ENCODE data around the gene TMEM187.

Gene TMEM187

DNA sequence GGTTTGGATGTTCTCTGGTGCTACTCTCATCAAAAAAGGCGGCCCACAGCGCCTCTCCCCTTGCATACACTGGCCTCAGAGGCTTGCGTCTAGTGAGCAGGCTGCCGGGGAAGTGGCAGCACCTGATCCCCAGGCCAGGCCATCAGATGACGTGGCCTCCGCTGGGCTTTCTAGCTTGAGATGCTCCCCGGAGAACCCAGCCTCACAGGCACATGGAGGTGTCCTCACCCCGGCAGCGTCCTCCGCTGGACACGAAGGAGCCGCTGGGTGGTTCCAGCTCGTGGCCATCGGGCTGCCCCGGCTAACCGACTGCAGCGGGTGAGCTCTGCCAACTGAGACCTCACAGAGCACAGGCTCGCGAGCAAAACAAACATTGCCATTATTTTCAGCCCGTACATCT, 34.4 kb downstream of the TMEM187 start:
- no peak for DNase-seq

DNA sequence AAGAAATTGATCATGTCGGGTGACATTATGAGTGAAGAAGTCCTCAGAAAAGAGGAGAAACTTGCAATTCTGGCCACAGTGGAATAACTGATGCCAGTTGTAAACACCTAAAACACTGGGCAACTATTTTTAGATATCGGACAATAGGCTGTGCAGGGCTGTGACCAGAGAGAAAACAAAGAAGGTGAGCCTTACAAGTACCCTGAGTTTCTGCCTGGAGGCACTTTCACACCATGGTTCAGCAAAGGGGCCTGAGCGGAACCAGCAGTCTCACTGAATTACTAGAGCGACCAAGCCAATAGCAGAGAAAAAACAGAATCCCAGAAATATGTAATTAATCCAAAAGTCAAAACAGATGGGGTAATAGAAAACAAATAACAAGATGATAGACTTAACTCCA, 36.0 kb downstream of the TMEM187 start:
- DNase-seq: no peak

DNA sequence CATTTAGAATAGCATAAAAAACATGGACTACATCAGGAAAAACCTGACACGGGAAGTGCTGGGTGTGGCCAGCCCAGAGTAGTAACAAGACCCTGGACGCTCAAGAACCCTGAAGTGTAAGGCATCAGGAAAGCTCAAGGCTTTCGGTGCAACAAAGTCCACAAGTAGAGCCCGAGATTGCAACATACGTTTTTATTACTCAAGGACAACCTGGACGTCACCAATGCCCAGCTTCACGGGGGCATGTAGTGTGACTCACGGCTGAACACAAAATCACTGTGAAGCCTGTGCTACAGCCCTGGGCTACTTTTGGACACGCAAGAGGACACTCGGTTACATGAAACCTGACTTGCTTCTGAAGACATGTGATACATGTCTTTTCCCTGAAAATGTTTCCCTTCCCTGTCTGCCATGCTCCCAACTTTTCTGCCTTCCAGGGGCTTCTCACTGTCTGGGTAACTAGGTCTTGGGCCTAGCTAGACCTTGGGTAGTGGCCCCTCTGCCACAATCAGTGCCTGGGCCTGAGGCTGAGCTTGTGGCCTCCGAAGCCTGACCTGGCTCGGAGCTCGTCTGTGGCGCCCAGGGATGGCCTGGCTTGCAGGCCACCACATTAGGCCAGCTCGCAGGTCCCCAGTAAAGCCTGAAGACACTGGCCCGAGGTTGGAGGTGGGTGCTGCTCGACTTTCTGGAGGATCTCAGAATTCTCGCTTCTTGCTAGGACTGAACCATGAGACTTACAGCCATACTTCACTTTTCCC, 38.0 kb downstream of the TMEM187 start:
- no peak for DNase-seq

DNA sequence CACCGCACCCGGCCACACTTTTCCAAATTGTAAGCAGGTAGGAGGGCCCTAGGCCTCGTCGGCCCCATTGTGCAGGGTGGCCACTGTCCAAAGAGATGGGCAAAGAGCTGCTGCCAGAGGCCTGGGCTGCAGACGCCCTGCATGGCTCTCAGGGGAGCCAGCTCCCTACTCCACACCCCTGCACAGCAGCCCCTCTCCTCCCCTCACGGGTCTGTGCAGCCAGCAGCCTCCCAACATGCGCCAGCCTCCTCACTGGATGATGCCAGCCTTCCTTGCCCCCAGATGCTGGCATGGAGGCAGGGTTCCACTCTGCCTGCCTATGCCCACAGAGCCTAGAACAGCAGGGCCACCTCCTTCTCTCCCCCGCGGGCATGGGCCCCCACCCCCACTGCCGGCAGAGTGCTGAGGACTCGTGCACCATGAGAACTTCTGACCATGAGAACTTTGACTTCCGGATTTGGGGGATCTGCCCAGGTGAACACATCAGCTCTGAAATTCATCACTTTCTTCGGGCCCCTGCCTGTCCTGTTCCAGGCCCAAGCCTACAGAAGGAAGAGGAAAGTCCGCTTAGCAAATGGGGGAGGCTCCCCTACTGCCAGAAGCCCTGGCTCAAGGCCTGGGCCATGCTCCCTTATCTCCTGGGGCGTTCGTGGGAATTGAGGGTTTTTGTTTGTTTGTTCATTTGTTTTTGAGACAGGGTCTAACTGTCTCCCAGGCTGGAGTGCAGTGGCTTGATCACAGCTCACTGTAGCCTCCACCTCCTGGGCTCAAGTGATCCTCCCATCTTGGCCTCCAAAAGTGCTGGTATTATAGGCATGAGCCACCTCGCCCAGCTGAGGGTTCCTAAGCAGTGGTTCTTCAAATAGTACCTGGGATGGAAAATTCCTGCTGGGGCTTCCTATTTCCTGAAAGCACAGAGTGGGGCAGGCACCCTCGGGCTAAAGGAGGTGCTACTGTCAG, 39.1 kb downstream of the TMEM187 start:
- no peak for DNase-seq

DNA sequence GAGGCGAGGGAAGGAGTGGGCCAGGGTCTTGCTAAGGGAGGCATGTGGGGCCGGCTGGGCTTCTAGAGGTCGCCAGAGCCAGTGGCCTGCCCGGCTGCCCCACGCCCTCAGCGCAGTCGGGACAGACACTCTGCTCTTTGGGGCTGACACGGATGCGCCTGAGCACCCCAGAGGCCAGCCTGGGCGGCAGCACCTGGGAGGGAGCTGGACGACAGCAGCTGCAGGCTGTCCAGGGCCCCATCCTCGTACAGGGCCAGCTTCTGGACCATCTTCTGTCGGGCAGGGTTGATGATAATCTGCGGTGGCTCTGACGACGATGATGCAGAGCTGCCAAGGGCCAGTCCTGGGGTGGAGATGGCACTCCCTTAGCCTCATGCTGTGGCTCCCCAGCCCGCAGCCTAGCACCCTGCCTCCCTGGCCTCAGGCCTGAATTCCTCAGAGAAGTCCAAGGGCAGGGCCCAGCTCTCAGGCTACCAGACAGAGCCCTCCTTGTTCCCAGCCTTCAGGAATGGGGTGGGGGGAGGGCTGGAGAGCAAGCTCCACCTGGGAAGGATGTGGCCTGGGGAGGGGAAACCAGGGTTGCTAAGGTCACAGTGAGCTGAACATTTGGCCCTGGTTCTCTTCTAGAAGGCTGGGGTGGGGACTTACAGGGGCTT, 39.9 kb downstream of the TMEM187 start:
- DNase-seq: no peak

DNA sequence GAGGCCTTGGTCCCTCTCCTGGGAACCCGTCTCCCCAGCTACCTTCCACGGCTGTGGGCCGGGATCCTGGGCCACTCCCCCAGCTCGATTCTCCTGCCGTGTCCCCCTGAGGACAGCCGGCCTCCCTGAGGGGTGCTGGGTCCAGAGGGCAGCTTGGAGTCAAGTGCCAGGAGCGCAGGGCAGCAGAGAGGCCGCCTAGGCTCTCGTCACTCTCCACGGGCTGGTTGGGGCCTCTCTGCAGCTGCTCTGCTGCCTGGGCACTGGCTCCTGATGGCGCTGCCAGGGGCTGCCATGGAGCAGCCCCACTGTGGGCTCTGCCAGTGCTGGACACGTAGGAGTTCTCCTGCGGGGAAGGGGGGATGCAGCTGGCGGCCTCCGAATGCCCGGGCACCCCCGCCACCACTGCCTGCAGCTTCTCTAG, 40.5 kb downstream of the TMEM187 start:
- DNase-seq: no peak

DNA sequence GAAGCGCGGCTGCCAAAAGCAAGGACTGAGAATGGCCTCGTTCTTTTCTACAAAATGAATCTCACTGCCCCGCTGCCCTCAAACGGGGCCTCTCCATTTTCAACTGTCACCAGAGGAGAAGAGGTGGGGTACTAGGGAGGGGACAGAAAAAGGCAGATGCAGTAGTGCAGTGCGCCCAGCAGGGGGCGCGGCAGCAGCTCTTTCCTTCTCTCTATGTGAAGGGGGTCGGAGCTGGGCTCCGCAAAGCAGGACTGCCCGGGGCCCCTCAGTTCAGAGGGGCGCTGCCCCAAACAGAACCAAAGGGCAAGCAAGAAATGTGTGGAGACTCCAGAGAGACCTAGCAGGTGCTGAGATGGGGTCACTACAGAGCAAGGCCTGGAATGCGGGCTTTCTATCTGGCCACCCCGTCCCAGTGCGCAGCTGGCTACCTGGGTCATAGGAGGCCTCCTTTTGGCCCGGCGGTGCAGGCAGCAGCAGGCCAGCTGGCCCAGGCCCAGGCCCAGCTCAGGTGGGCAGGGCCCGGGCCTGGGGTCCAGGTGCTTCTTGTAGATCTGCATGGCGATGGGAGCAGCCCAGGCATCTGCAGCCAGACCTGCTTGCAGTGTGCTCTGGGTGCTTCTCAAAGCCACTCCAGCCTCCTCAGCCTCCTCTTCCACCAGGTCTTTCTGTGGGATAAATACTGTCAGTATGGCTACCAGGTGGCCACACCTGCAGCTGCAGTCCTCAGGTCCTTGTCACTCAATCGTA, 41.2 kb downstream of the TMEM187 start:
- peak; percentile 41 for DNase-seq

DNA sequence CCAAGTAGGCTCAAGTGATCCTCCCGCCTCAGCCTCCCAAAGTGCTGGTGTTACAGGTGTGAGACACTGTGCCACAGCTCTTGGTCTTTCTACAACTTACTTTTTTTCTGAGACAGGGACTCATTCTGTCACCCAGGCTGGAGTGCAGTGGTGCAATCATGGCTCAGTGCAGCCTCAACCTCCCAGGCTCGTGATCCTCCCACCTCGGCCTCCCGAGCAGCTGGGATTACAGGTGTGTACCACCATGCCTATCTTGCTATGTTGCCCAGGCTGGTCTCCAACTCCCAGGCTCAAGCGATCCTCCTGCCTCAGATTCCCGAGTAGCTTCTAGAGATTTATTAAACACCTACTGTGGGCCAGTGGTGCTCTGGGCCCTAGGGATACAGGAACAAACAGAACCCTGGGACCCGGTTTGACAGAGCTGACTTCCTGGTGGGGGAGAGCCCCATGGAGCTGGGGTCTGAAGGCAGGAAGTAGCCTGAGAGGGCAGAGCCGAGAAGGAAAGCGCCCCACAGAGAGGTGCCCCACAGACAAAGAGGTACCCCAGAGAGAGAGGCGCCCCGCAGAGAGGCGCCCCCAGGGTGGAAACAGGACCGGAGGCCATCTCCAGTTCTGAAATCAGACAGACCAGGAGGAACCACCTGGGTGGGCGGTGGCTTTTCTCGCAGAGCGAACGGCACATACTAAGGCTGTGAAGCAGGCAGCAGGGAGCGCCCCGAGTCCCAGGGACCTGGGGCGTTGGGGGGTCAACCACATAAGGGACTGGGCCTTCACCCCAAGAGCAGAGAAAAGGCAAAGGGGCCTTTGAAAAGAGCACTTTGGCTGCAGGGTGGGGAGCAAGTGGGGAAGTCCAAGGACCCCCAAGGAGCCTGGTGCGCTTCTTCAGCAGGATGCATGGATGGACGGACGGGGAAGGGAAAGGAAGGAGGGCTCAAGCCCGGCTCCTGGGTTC, 42.2 kb downstream of the TMEM187 start:
- no peak for DNase-seq

DNA sequence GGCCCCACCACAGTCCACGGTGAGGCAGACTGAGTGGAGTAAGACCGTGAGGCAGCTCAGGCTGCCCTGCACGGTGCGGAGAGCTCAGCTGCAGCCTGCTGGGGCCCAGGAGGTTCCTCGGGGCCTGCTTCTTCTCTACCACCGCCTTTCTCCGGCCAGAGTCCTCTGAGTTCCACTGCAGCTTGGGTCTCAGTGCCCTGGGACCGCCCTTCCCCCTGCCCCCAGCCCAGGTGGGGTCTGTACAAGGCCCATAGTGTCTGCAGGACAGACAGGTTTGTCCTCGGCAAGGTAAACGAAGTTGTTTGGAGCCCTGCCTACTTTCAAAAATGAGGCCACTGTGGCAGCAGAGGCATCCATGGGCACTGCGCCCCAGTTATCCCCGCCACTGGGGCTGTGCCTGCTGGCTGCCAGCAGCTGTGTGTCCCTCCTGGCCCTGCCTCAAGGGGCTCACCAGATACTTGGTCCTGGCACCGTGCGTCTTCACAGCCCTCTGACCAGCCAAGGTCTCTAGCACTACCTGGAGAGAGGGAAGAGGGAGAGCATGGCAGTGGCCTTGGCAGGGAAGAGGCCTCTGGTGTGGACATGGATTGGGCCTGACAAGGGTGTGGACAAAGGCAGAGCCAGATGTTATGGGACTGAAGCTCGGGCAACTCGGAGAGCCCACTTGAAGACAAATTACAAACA, 43.2 kb downstream of the TMEM187 start:
- no peak for DNase-seq

DNA sequence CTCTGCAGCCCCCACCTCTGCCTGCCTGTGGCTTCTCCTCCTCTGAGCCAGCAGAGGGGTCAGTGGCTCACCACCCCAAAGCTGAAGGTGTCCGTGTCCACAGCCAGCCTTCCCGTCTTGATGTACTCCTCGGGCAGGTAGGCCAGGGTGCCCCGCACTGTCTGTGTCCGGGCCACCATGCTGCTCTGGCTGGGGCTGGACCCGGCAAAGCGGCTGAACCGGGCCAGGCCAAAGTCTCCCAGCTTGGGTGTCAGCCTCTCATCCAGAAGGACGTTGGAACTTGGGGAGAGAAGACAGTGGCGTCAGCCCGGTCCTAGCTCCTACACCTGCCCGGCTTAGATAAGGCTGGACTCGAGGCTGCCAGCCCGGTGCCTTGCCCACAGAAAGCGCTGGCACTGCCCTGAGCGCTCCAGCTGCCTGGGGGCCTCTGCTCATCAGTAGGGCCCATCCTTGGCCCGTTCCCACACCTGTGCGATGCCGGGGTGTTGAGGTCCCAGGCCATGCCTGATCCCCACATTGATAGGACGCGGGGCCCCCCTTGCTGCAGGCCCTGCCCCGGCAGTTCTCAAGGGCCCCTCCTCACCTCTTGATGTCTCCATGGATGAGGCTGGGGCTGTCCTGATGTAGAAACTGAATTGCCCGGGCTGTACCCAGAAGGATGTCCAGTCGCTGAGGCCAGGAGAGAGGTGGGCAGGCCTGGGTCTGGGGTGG, 44.0 kb downstream of the TMEM187 start:
- no peak for DNase-seq

DNA sequence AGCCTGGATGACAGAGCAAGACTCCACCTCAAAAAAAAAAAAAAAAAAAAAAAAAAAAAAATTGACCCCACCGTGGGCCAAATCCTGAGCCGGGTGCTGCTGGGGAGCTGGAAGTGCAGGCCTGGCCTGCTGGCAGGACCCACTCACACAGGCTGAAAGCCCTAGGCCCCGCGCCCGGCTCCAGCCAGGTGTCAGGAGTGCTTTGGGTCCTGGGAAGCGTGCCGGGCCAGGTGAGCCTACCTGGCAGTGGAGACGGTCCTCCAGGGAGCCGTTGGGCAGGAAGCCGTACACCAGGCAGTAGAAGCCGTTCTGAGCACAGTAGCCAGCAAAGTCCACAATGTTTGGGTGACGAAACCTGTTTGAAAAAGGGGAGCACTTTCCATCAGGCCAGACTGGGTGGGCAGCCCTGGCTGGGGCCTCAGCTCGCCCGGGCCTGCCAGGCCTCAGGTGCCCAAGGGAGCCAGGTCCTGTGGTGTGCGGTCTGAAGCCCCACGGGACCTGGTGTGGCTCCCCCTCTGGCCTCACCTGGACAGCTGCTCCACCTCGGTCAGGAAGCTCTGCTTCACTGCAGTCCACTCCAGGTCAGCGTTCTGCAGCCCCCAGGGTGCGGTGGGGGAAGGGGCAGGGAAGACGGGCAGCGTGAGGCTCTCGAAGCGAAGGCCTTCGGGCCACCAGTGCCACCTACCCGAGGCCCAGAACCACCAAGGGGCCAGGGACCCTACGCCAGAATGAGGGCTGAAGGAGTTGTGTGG, 45.4 kb downstream of the TMEM187 start:
- no peak for DNase-seq

DNA sequence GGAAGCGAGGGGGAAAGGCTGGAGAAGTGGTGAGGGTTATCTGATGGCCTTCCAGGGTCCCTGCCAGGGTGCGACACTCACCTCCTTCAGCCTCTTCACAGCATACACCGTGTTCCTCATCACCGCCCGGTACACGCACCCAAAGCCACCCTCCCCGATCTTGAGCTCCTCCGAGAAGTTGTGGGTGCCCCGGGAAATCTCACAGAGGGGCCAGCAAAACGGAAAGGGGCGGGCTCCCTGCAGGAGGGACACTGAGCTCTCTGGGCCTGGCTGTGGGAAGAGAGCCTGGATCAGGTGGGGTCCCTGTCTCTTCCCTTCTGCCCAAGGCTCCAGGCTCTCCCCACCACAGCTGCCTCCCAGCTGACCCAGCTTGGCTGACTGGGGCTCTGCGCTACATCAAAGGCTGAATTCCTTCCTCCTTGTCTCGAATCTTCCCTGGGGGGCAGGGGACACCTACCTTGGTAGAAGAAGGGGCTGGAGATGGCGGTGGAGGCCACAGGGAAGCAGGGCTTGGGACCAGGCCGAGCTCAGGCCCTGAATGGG, 46.0 kb downstream of the TMEM187 start:
- no peak for DNase-seq

DNA sequence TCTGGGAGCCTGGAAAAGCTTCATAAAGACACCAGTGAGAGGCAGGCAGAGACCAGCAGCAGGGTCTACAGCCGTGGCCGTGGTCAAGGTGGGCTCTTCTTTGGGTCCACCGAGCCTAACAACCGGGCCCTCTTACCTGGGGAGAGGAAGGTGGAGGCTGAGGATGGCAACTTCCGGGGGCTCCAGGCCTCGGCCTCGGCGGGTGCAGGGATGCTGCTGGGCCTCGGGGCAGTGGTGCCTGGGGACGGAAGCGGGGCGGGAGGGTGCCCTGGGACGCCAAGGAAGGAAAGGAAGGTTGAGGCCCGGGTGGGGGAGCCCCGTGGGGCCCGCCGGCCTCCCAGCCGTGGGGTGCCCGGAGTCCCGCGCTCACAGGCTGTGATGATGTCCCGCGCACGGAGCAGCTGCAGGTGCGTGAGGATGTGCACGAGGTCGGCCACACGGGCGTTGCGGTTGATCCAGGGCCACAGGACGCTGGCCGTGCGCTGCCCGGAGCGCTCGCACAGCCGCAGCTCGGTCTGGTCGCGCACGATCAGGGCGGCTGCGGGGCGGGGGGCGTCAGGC, 46.6 kb downstream of the TMEM187 start:
- no peak for DNase-seq

DNA sequence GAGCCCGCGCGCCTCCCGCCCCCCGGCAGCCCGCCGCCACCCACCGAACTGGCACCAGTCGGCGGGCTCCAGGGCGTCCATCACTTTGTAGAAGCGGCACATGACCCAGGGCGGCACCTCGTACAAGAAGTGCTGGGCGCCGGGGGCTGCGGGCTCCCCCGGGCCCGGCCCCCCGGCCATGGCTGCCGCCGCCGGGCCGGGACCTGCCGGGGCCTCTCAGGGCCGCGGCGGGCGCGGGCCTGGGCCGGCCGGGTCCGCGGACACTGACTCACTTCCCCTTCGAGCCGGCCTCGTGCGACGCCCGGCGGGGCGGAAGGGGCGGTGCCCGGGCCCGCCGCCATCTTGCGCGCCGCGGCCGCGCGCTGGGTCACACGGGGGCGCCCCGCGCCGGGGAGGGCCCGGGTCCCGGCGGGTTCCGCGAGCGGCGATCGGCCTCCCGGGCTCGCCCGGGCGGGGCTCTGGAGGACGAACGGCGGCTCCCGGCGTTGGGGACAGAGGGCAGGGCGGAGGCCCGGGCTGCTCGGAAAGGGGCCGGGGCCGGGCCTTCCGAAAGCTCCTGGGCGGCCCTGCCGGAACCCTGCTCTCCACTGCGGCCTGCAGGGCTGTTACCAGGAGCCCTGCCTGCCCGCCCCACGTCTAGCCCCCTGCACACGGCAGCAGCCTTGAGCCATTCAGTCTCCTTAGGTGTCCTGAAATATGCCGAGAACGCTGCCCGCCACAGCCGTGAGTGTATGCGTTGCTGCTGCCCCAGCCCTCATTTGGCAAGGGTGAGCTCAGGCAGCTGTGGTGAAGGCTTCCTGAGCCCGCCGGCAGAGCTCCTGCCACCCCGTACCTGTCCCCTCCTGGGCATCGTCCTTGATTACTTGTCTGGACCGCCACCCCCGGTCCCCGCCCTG, 47.3 kb downstream of the TMEM187 start, which contains the start of gene IRAK1:
Gene IRAK1, minus strand, starts transcription at position 270 of the 896 bp plus-strand sequence. Its CDS starts 90 bp downstream, at position 180.
- peak; percentile 22 for DNase-seq

DNA sequence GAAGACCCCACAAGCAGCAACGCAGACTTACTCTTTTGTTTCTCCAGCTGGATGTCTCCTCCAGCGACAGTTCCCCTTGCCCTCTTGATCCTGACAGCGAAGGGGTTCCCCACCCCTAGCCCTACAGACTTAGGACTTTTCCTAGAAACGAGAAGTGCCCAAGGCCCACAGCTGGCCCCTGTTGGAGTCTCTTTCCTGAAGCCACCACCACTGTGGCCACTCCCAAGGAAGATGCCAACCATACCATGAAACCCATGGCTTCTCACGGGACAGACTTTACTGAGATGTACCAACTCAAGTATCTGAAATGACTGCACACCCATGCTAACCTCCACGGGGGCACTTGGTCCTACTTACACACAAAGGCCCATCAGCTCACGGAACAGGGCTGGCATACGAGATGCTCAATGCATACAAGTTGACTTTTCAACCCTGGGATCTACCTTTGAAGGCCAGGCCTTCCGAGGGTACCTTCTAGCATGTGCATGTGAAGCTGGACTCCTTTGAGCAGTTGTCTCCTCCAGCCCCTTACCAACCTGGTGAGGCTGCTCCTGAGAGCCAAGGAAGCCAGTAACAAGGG, 48.1 kb downstream of the TMEM187 start:
- DNase-seq: no peak

DNA sequence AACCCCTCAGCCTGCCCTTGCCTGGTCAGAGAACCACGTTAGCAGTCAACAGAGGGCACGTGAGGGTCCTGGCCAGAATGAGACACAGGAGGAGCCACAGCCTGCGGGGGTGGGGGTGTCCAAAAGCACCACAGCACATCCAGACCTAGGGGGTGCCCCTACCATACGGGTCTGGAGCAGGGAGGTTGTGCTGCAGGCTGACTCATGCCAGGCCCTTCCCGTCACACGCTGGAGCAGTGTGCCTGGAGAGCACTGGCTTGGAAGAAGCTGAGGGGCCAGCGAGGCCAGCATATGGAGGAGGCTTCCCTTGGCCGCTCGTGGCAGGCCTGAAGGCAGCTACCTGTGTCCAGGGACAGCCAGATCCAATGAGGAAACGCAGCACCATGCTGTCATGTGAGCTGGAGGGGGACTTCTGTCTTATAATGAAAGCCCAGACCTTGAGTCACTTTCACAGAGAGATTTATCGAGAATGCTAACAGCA, 48.6 kb downstream of the TMEM187 start:
- DNase-seq: no peak

DNA sequence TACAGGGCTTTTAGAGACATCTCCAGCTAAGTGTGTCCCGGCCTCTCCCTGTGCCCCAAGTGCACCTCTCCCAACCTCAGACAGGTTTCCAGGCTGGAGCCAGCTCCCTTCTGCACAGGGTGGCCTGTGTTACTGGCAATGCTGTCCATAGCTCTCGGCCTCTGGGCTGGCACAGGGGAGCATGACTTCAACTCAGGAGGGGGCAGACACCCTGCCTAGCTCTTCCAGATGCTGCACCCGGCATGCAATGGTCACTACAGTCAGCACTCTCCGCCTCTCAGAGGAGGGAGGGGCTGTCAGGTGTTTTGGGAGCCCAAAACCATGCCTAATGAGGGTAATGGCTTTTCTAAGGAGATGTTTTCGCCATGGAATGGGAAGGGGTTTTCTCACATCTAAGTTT, 49.6 kb downstream of the TMEM187 start:
- DNase-seq: no peak
